HEK293T (cell line): ENCODE results near the gene MRPS9.

Experiments
- ARNT ChIP-seq: fragments of 450-650 bp; IDR thresholded peaks from 2 replicates; pipeline ENCODE4 v1.6.1; 2017; ENCODE audit warnings: mild to moderate bottlenecking
- BHLHE40 ChIP-seq: fragments of 450-650 bp; IDR thresholded peaks from 2 replicates; pipeline ENCODE4 v1.6.1; 2016; ENCODE audit warnings: mild to moderate bottlenecking, moderate library complexity, borderline replicate concordance
- ELF4 ChIP-seq: fragments of 450-650 bp; IDR thresholded peaks from 2 replicates; pipeline ENCODE4 v1.6.1; 2017; ENCODE audit warnings: antibody characterized with exemption
- FOXA1 ChIP-seq: fragments of 450-650 bp; IDR thresholded peaks from 2 replicates; pipeline ENCODE4 v1.6.1; 2016; ENCODE audit warnings: mild to moderate bottlenecking
- FOXK2 ChIP-seq: fragments of 450-650 bp; IDR thresholded peaks from 2 replicates; pipeline ENCODE4 v1.6.1; 2016; ENCODE audit warnings: mild to moderate bottlenecking
- FOXM1 ChIP-seq: fragments of 450-650 bp; IDR thresholded peaks from 2 replicates; pipeline ENCODE4 v1.6.1; 2017; ENCODE audit warnings: mild to moderate bottlenecking, borderline replicate concordance
- HDGF ChIP-seq: fragments of 450-650 bp; IDR thresholded peaks from 2 replicates; pipeline ENCODE4 v1.6.1; 2017; ENCODE audit warnings: antibody characterized with exemption, borderline replicate concordance
- LEF1 ChIP-seq: fragments of 450-650 bp; IDR thresholded peaks from 2 replicates; pipeline ENCODE4 v1.6.1; 2017; ENCODE audit warnings: mild to moderate bottlenecking, borderline replicate concordance
- SP1 ChIP-seq: fragments of 450-650 bp; IDR thresholded peaks from 2 replicates; pipeline ENCODE4 v1.6.1; 2017
- SUZ12 ChIP-seq: fragments of 450-650 bp; IDR thresholded peaks from 2 replicates; pipeline ENCODE4 v1.6.1; 2016; ENCODE audit warnings: mild to moderate bottlenecking
- TARDBP ChIP-seq: fragments of 450-650 bp; IDR thresholded peaks from 2 replicates; pipeline ENCODE4 v1.6.1; 2016
- ZNF384 ChIP-seq: fragments of 450-650 bp; IDR thresholded peaks from 2 replicates; pipeline ENCODE4 v1.6.1; 2016

DNA sequence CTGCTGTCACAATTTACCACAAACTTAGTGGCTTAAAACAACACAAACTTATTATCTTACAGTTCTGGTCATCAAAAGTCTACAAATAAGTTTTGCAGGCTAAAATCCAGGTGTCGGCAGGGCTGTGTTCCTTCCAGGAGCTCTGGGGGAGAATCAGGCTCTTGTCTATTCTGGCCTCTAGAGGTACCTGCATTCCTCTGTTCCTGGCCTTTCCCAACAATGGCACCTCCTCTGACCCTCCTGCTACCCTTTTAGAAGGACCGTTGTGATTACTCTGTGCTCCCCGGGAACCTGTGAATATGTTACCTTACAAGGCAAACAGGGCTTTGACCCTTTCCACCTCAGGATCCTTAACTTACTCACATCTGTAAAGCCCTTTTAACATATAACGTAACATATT lies 98.5 kb downstream of the MRPS9 start:
- TF ChIP-seq BHLHE40 (no peak), FOXK2 (no peak), HDGF (no peak), LEF1 (no peak), SP1 (no peak), ZNF384 (no peak), ARNT (no peak), TARDBP (no peak), FOXA1 (no peak), ELF4 (no peak), FOXM1 (no peak), SUZ12 (no peak)
